GM12878 (cell line): ENCODE data around the gene PRKAR2B. TPM values are rescaled to one million over a fixed set of nuclear protein-coding genes. Genes with fewer than 3 reads are reported as not detected.

Experiments used
- ATAC-seq: fragments of 200-7000 bp; cut with Tn5 transposase; 3 replicates; pipeline ENCODE4 v1.9.1; 2020; ENCODE audit warnings: mild to moderate bottlenecking, moderate library complexity
- BruUV-seq: library from RNA; stranded (reverse); fragments of 400-500 nt; replicated peaks from 2 replicates; lab custom pipeline; 2021; lab: Mats Ljungman, UMichigan
- CTCF ChIA-PET: fragments of 300-600 bp; sonication (Branson Sonifier 250); formaldehyde crosslinking; extraction: SDS; loops from one replicate; lab custom pipeline; 2021; ENCODE audit warnings: inconsistent platforms; lab: Yijun Ruan, JAX
- POLR2A ChIA-PET: fragments of 350-600 bp; formaldehyde crosslinking; extraction: SDS; loops from one replicate; lab custom pipeline; 2021; ENCODE audit warnings: inconsistent platforms; lab: Charles Lee
- RAD21 ChIA-PET: fragments of 300-600 bp; sonication (Branson Sonifier 250); formaldehyde crosslinking; loops from one replicate; lab custom pipeline; 2023; ENCODE audit warnings: antibody characterized with exemption; ENCODE audit not compliant: unreplicated experiment; lab: Charles Lee
- SMC1A ChIA-PET: fragments of 300-600 bp; sonication (Branson Sonifier 250); formaldehyde crosslinking; loops from one replicate; lab custom pipeline; 2023; ENCODE audit not compliant: unreplicated experiment, uncharacterized antibody; lab: Charles Lee
- DNase-seq: peaks from one replicate; pipeline ENCODE4 v3.0.0-alpha.2; 2011; ENCODE audit warnings: low read depth, low spot score
- FAIRE-seq: peaks from 3 replicates; lab custom pipeline; 2011; peaks lifted over from hg19 to GRCh38; lab: Jason Lieb, UNC
- H2AFZ ChIP-seq: 2 replicates; pipeline ENCODE4 v1.6.0; 2011; ENCODE audit warnings: low read depth, low read length, control low read depth; ENCODE audit not compliant: control insufficient read depth
- H3K27ac ChIP-seq: 2 replicates; pipeline ENCODE4 v1.5.1; 2011; ENCODE audit warnings: control low read depth; ENCODE audit not compliant: control insufficient read depth, insufficient read depth
- H3K27me3 ChIP-seq, 2 experiments: replicated peaks in 1 of 2; 2 replicates each; pipeline versions ENCODE4 v1.6.0 to v1.6.1; 2011; ENCODE audit warnings: low read length in 1 of 2; ENCODE audit not compliant: control insufficient read depth in 2 of 2, insufficient read depth in 2 of 2
- H3K36me3 ChIP-seq, 2 experiments: 2 replicates each; pipeline ENCODE4 v1.5.1; 2011; ENCODE audit warnings: low read length in 1 of 2; ENCODE audit not compliant: control insufficient read depth in 2 of 2, insufficient read depth in 2 of 2
- H3K4me1 ChIP-seq: 2 replicates; pipeline ENCODE4 v1.6.1; 2011; ENCODE audit warnings: mild to moderate bottlenecking, low read length, moderate library complexity, mixed read lengths; ENCODE audit not compliant: control insufficient read depth, insufficient read depth
- H3K4me2 ChIP-seq: 2 replicates; pipeline ENCODE4 v1.6.0; 2011; ENCODE audit warnings: control low read depth; ENCODE audit not compliant: control insufficient read depth, insufficient read depth
- H3K4me3 ChIP-seq: fragments of 200-600 bp; sonication (generic); 2 replicates; pipeline ENCODE4 v1.5.1; 2016
- H3K79me2 ChIP-seq: 2 replicates; pipeline ENCODE4 v1.6.0; 2011; ENCODE audit warnings: low read length; ENCODE audit not compliant: control insufficient read depth, insufficient read depth
- H3K9ac ChIP-seq: 2 replicates; pipeline ENCODE4 v1.8.0; 2011; ENCODE audit warnings: low read length, control low read depth, mixed read lengths; ENCODE audit not compliant: control insufficient read depth, insufficient read depth
- H3K9me3 ChIP-seq: replicated peaks from 3 replicates; pipeline ENCODE4 v1.5.1; 2011; ENCODE audit warnings: mild to moderate bottlenecking, low read length; ENCODE audit not compliant: control insufficient read depth, insufficient read depth
- H4K20me1 ChIP-seq: 2 replicates; pipeline ENCODE4 v1.6.0; 2011; ENCODE audit not compliant: control insufficient read depth, insufficient read depth
- ASH2L ChIP-seq: fragments of 300-600, 200-600 bp; sonication (generic); IDR thresholded peaks from 2 replicates; pipeline ENCODE4 v1.6.1; 2017; ENCODE audit warnings: low read depth, mild to moderate bottlenecking, borderline replicate concordance
- GATAD2B ChIP-seq: fragments of 450-650 bp; conservative IDR thresholded peaks from 2 replicates; pipeline ENCODE4 v1.6.1; 2017; ENCODE audit warnings: low read depth, mild to moderate bottlenecking, moderate library complexity
- JUNB ChIP-seq: IDR thresholded peaks from 2 replicates; pipeline ENCODE4 v1.6.1; 2016; ENCODE audit warnings: antibody characterized with exemption, mild to moderate bottlenecking
- NFIC ChIP-seq: IDR thresholded peaks from 2 replicates; pipeline ENCODE4 v1.6.1; 2012; ENCODE audit warnings: low read depth, mild to moderate bottlenecking, inconsistent platforms, low read length, moderate library complexity
- PML ChIP-seq: IDR thresholded peaks from 2 replicates; pipeline ENCODE4 v1.6.1; 2012; ENCODE audit warnings: low read length, inconsistent platforms
- SIX5 ChIP-seq: IDR thresholded peaks from 2 replicates; pipeline ENCODE4 v1.6.1; 2011; ENCODE audit warnings: mild to moderate bottlenecking, low read depth, low read length, moderate library complexity; ENCODE audit not compliant: severe bottlenecking
- TARDBP ChIP-seq: IDR thresholded peaks from 2 replicates; pipeline ENCODE4 v1.6.1; 2016; ENCODE audit warnings: borderline replicate concordance
- TBL1XR1 ChIP-seq: IDR thresholded peaks from 2 replicates; pipeline ENCODE4 v1.6.1; 2012; ENCODE audit warnings: low read depth, low read length, improper control_type of control experiment
- ZBTB4 ChIP-seq: fragments of 450-650 bp; formaldehyde crosslinking; IDR thresholded peaks from 2 replicates; pipeline ENCODE4 v1.4.0; 2022; ENCODE audit warnings: mild to moderate bottlenecking, moderate library complexity
- WGBS: methylation state at CpG from one replicate; pipeline ENCODE4 v1.1.6; 2016; ENCODE audit warnings: low lambda C conversion rate; ENCODE audit not compliant: insufficient replicate concordance, insufficient coverage; ENCODE audit errors: missing lambda C conversion rate; 5-methylcytosine and 5-hydroxymethylcytosine counted together
- in situ Hi-C: fragments of 300-500 bp; cut with MboI; formaldehyde crosslinking; loops from 9 replicates; pipeline ENCODE4 v1.14.3; 2018; ENCODE audit warnings: mixed read lengths
- intact Hi-C: fragments of 100-400 bp; cut with micrococcal nuclease; formaldehyde crosslinking; loops from one replicate; pipeline ENCODE4 v1.14.2; 2022; ENCODE audit not compliant: unreplicated experiment
- polyA plus RNA-seq, 11 experiments: library from polyadenylated mRNA; depleted of rRNA in 4 of 11; unstranded in 6 of 11; stranded (reverse) in 5 of 11; fragments of >200 nt; fragmentation: Nextera tagmentation in 4 of 11; fragmentation: Illumina TruSeq in 1 of 11; extraction: Ambion mirVana in 4 of 11; extraction: Trizol in 1 of 11; gene quantifications; 1 replicate in 1 of 11; 2 replicates in 10 of 11; pipeline versions ENCODE4 v1.2.1 to v1.2.3, GENCODE V29; 2011 to 2016; ENCODE audit warnings: inconsistent platforms in 2 of 11, missing spikeins in 2 of 11, low read depth in 1 of 11
- total RNA-seq, 4 experiments: library from RNA; depleted of rRNA in 3 of 4; stranded (reverse); fragments of >200 nt in 3 of 4; fragmentation: Illumina TruSeq in 1 of 4; extraction: Trizol in 1 of 4; gene quantifications; 2 replicates each; pipeline versions ENCODE4 v1.2.1 to v1.2.3, GENCODE V29; 2013 to 2021

PRKAR2B gene
- total and polyA plus RNA-seq, 10 of the 15 experiments (the other 5 are each of a cell fraction or from before 2014, with no cell fraction given), result 0.01 to 0.18 (median 0.04) TPM; not detected in 4

- ATAC-seq, result no peak
- no peaks in the 10 kb centered on the region for H4K20me1 ChIP-seq
- ChIA-PET CTCF (interaction anchor here (0.8 kb wide), 1 partner anchor 124 kb away, joined by 3 read pairs; no protein-coding TSS in a partner anchor), POLR2A (no interaction called here), RAD21 (no interaction called here)
- H2AFZ ChIP-seq, result no peak overlapping the region
- in situ Hi-C loops, result no loop called here
- no peaks in the 10 kb centered on the region for H3K9me3 ChIP-seq
- BruUV-seq, result no TSS peak
- intact Hi-C loops, result no loop called here
- no peaks in the 10 kb centered on the region for H3K79me2 ChIP-seq
- H3K4me3 ChIP-seq, result no peak overlapping the region
- peaks cover 0 to 2% of the 10 kb centered on the region in 2 experiments; a peak in 2 of 4 replicates for H3K27me3 ChIP-seq
- WGBS, result 50% methylated on average over 2 of the region's 2 CpGs
- no peaks in the 10 kb centered on the region for H3K4me1 ChIP-seq
- TF ChIP-seq ASH2L, result no peak
- no peak for TF ChIP-seq NFIC
- TF ChIP-seq TBL1XR1, result no peak
- no peak for TF ChIP-seq ZBTB4
- TF ChIP-seq GATAD2B, result no peak
- TF ChIP-seq PML, result no peak
- no peak for TF ChIP-seq TARDBP
- TF ChIP-seq JUNB, result no peak
- TF ChIP-seq SIX5, result no peak
- TF ChIP-seq, all 136 proteins: peak for 0
- H3K27ac ChIP-seq, result no peak overlapping the region
- no peak for DNase-seq
- no peak overlapping the region for H3K9ac ChIP-seq
- FAIRE-seq, result no peak
- no peaks in the 10 kb centered on the region for H3K36me3 ChIP-seq
- SMC1A ChIA-PET, result interaction anchor here (0.8 kb wide), 1 partner anchor 24 kb away, joined by 3 read pairs; no protein-coding TSS in a partner anchor
- no peak overlapping the region for H3K4me2 ChIP-seq
Observed at GRCh38 chr7:107025449-107026103, 18.9 kb upstream of the PRKAR2B start.
